KMS-11 (cell line): ENCODE results near the gene NRXN3.

Experiments used
- H2AFZ ChIP-seq: fragments of 200-600 bp; sonication (generic); 2 replicates; pipeline ENCODE4 v1.6.1; 2016; ENCODE audit warnings: antibody characterized with exemption, mixed run types, low read depth
- H3K27ac ChIP-seq: fragments of 200-600 bp; sonication (generic); 2 replicates; pipeline ENCODE4 v1.6.1; 2016; ENCODE audit warnings: mild to moderate bottlenecking, mixed run types
- H3K27me3 ChIP-seq: fragments of 200-600 bp; sonication (generic); 2 replicates; pipeline ENCODE4 v1.6.1; 2017; ENCODE audit warnings: mild to moderate bottlenecking, low read depth, mixed run types, moderate library complexity; ENCODE audit not compliant: insufficient read depth
- H3K36me3 ChIP-seq: fragments of 200-600 bp; sonication (generic); 2 replicates; pipeline ENCODE4 v1.6.1; 2017; ENCODE audit warnings: mild to moderate bottlenecking, mixed run types; ENCODE audit not compliant: insufficient read depth
- H3K4me1 ChIP-seq: fragments of 200-600 bp; sonication (generic); 2 replicates; pipeline ENCODE4 v1.6.1; 2016; ENCODE audit warnings: mild to moderate bottlenecking, low read depth, mixed run types; ENCODE audit not compliant: poor library complexity, severe bottlenecking
- H3K4me2 ChIP-seq: fragments of 200-600 bp; sonication (generic); 2 replicates; pipeline ENCODE4 v1.7.0; 2016; ENCODE audit warnings: mild to moderate bottlenecking, mixed run types
- H3K4me3 ChIP-seq: fragments of 200-600 bp; sonication (generic); IDR thresholded peaks from 2 replicates; pipeline ENCODE4 v1.6.1; 2017; ENCODE audit warnings: low read depth, low read length, mixed read lengths; ENCODE audit not compliant: insufficient read depth
- H3K79me2 ChIP-seq: fragments of 200-600 bp; sonication (generic); 2 replicates; pipeline ENCODE4 v1.6.1; 2016; ENCODE audit warnings: low read depth, mixed run types; ENCODE audit not compliant: insufficient read depth
- H3K9ac ChIP-seq: fragments of 200-600 bp; sonication (generic); 2 replicates; pipeline ENCODE4 v1.6.1; 2016; ENCODE audit warnings: mild to moderate bottlenecking, mixed run types
- H4K20me1 ChIP-seq: fragments of 200-600 bp; sonication (generic); 2 replicates; pipeline ENCODE4 v1.6.1; 2016; ENCODE audit warnings: mild to moderate bottlenecking, mixed run types; ENCODE audit not compliant: insufficient read depth
- CTCF ChIP-seq: fragments of 200-600 bp; sonication (generic); conservative IDR thresholded peaks from 2 replicates; pipeline ENCODE4 v1.6.1; 2017; ENCODE audit warnings: low read depth, mild to moderate bottlenecking, antibody characterized with exemption, low read length, moderate library complexity, mixed read lengths

NRXN3 gene

DNA sequence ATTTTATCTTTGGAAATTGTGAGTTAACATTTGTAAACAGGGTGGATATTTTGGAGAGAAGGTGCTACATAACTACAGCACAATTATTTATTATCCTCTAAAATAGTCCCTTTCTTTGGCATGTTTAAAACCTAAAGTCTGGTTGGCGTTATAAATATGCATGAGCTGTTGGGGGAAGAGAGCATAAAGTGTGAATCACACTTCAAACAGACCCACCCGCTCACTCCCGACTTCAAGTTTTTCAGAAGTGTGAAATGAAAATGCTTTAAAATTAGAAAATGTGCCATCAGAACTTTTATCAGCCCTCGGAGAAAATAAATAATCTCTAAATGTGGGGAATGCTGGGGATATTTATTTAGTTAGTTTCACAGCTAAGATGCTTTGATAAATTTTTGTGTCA, 1006.9 kb downstream of the NRXN3 start:
- no peak overlapping the region for H3K27ac ChIP-seq
- no peaks in the 10 kb centered on the region for H3K36me3 ChIP-seq
- no peak for TF ChIP-seq CTCF
- no peaks in the 10 kb centered on the region for H3K4me1 ChIP-seq
- H4K20me1 ChIP-seq = no peaks in the 10 kb centered on the region
- no peak overlapping the region for H3K4me3 ChIP-seq
- H2AFZ ChIP-seq = no peak overlapping the region
- no peaks in the 10 kb centered on the region for H3K79me2 ChIP-seq
- H3K9ac ChIP-seq = no peak overlapping the region
- no peak overlapping the region for H3K4me2 ChIP-seq
- no peaks in the 10 kb centered on the region for H3K27me3 ChIP-seq

- Histone ChIP-seq H3K79me2 (no peaks in the 10 kb centered on the region), H2AFZ (no peak overlapping the region), H3K9ac (no peak overlapping the region), H3K36me3 (no peaks in the 10 kb centered on the region), H3K27me3 (no peaks in the 10 kb centered on the region), H3K4me2 (no peak overlapping the region), H3K4me1 (no peaks in the 10 kb centered on the region), H4K20me1 (no peaks in the 10 kb centered on the region), H3K4me3 (no peak overlapping the region), H3K27ac (no peak overlapping the region)
- TF ChIP-seq CTCF = no peak
Measured at GRCh38 chr14:79178719-79179118, 1008.5 kb downstream of the NRXN3 start.

- no peaks in the 10 kb centered on the region for H3K4me1 ChIP-seq
- no peak overlapping the region for H2AFZ ChIP-seq
- H3K27ac ChIP-seq = no peak overlapping the region
- no peak overlapping the region for H3K4me3 ChIP-seq
- H3K79me2 ChIP-seq = no peaks in the 10 kb centered on the region
- H3K4me2 ChIP-seq = no peak overlapping the region
- no peaks in the 10 kb centered on the region for H4K20me1 ChIP-seq
- no peak for TF ChIP-seq CTCF
- H3K36me3 ChIP-seq = no peaks in the 10 kb centered on the region
- no peak overlapping the region for H3K9ac ChIP-seq
- no peaks in the 10 kb centered on the region for H3K27me3 ChIP-seq
Measured at GRCh38 chr14:79179985-79180384, 1009.8 kb downstream of the NRXN3 start.

DNA sequence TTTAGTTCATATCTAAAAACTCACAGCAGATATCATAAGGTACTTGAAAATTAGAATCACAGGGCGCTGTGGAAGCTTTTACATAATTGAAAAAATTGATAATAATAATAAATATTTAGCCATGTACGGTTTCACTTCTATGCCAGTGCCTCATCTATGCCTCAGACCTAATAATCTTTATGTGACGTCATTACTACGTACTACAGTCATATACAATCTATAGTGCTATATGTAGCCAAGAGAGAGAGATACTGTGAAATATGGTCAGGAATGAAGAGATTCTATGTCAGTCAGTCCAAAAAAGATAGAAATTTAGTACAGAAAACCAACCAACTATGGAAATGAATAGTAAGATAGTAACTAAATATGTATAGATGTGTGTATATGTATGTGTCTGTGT, 1010.5 kb downstream of the NRXN3 start:
- H3K9ac ChIP-seq = no peak overlapping the region
- no peak overlapping the region for H3K4me3 ChIP-seq
- H3K36me3 ChIP-seq = no peaks in the 10 kb centered on the region
- no peak overlapping the region for H3K4me2 ChIP-seq
- H3K79me2 ChIP-seq = no peaks in the 10 kb centered on the region
- TF ChIP-seq CTCF = no peak
- H2AFZ ChIP-seq = no peak overlapping the region
- no peak overlapping the region for H3K27ac ChIP-seq
- no peaks in the 10 kb centered on the region for H3K4me1 ChIP-seq
- H4K20me1 ChIP-seq = no peaks in the 10 kb centered on the region
- H3K27me3 ChIP-seq = no peaks in the 10 kb centered on the region

- Histone ChIP-seq H3K79me2 (no peaks in the 10 kb centered on the region), H3K4me2 (no peak overlapping the region), H4K20me1 (no peaks in the 10 kb centered on the region), H2AFZ (no peak overlapping the region), H3K27me3 (no peaks in the 10 kb centered on the region), H3K4me1 (no peaks in the 10 kb centered on the region), H3K4me3 (no peak overlapping the region), H3K9ac (no peak overlapping the region), H3K36me3 (no peaks in the 10 kb centered on the region), H3K27ac (no peak overlapping the region)
- no peak for TF ChIP-seq CTCF
Measured at GRCh38 chr14:79186523-79186922, 1016.4 kb downstream of the NRXN3 start.
